Psoas muscle (tissue), 8 donors: ENCODE data around the gene CTSD. TPM values are rescaled to one million over a fixed set of nuclear protein-coding genes. Genes with fewer than 3 reads are reported as not detected.
"Not testable (repeated sequence)": the region's sequence is repeated elsewhere in the genome, so short reads cannot be mapped to it uniquely, and the experiment has no call there.

Experiments
- ATAC-seq, 4 donors: fragments of 200-7000 bp; cut with Tn5 transposase; one replicate each; pipeline ENCODE4 v1.9.1; 2020; ENCODE audit warnings: moderate library complexity in 3 of 4, mild to moderate bottlenecking in 2 of 4
- DNase-seq, 2 donors: peaks; one replicate each; pipeline ENCODE4 v3.0.0-alpha.2; 2020
- H3K27ac ChIP-seq: fragments of 200-600 bp; one replicate; pipeline ENCODE4 v1.8.0; 2022
- H3K27me3 ChIP-seq, 3 donors: fragments of 200-600 bp in 1 of 3; one replicate each; pipeline versions ENCODE4 v1.6.1 to v1.8.0; 2013 to 2022; ENCODE audit warnings: low read length in 2 of 3, mild to moderate bottlenecking in 2 of 3, moderate library complexity in 1 of 3; ENCODE audit not compliant: insufficient read depth in 3 of 3
- H3K36me3 ChIP-seq, 2 donors: fragments of 200-600 bp in 1 of 2; one replicate each; pipeline versions ENCODE4 v1.6.1 to v1.8.0; 2013 to 2022; ENCODE audit warnings: low read depth in 1 of 2, mild to moderate bottlenecking in 1 of 2, moderate library complexity in 1 of 2; ENCODE audit not compliant: insufficient read depth in 1 of 2
- H3K4me1 ChIP-seq: fragments of 200-600 bp; one replicate; pipeline ENCODE4 v1.8.0; 2022
- H3K4me3 ChIP-seq: fragments of 200-600 bp; one replicate; pipeline ENCODE4 v1.8.0; 2022; ENCODE audit warnings: mild to moderate bottlenecking
- H3K9me3 ChIP-seq: fragments of 200-600 bp; one replicate; pipeline ENCODE4 v1.8.0; 2022
- CTCF ChIP-seq: fragments of 200-600 bp; IDR thresholded peaks from one replicate; pipeline ENCODE4 v1.8.0; 2022; ENCODE audit warnings: antibody characterized with exemption
- WGBS, 3 donors: extraction: QIAGEN DNeasy Blood & Tissue Kit; methylation state at CpG; one replicate each; pipeline versions ENCODE4 v1.1.6 to v1.1.7; 2013; 5-methylcytosine and 5-hydroxymethylcytosine counted together
- intact Hi-C, 2 donors: fragments of 100-400 bp; cut with DNase I; formaldehyde crosslinking; loops; one replicate each; pipeline versions ENCODE4 v1.11.0 to v1.14.2; 2022
- long read RNA-seq, 2 donors: library from polyadenylated mRNA; unstranded; transcript quantifications; one replicate each; pipeline ENCODE4 v2.0.0, GENCODE V29; 2021
- polyA plus RNA-seq, 3 donors: library from polyadenylated mRNA; stranded (reverse); fragments of 200-250 nt; gene quantifications; one replicate each; pipeline ENCODE4 v1.2.3, GENCODE V29; 2013
- total RNA-seq, 4 donors: library from RNA; stranded (reverse); fragmentation: NEBNext Ultra II Directional in 2 of 4; extraction: Animal tissue kit (Norgen Biotek cat#: 25700) in 2 of 4; gene quantifications; one replicate each; pipeline versions ENCODE4 v1.2.1 to v1.2.4, GENCODE V29; 2021 to 2023
- donor health status: healthy with polysubstance abuse.
- donor health status: DM: no; HTN: no; CAD: no; lungs with moderate emphysema.
- donor health status: Bipolar disorder and iron deficiency.
- donor health status: healthy.
- donor health status: DM: yes; HTN: yes; CAD: no.
- donor health status: DM: no; HTN: no; CAD: no.
- donor health status: DM: no; HTN: no; CAD: no.
- donor health status: DM: yes; HTN: yes; CAD: no.

CTSD gene
- total RNA-seq: 100 to 1,000 TPM; 343 to 950 (median 608) TPM
- 1,000 to 10,000 TPM in 2 of 3 donors, 100 to 1,000 TPM in 1; 674 to 1,317 (median 1,217) TPM for polyA plus RNA-seq
- long read RNA-seq, donor 1, transcript CTSD-201 (9 exons, 2,123 nt): major isoform, 249 of 373 reads
- long read RNA-seq, donor 1, partial matches to known transcripts: 65 of 373 reads
- long read RNA-seq, donor 1, other reads (novel, unspliced or antisense): 59 of 373 reads
- long read RNA-seq, donor 2, transcript CTSD-201 (9 exons, 2,123 nt): major isoform, 1,203 of 1,641 reads
- long read RNA-seq, donor 2, transcript CTSD-211 (9 exons, 1,597 nt): minor isoform, 7 of 1,641 reads
- long read RNA-seq, donor 2, partial matches to known transcripts: 284 of 1,641 reads
- long read RNA-seq, donor 2, other reads (novel, unspliced or antisense): 143 of 1,641 reads

- Histone ChIP-seq H3K4me3 (peak within 1 kb of the TSS; percentile 100), H3K9me3 (no peaks in the 10 kb centered on the region), H3K4me1 (peaks cover 40% of the 10 kb centered on the region), H3K27me3 (no peaks in the 10 kb centered on the region), H3K27ac (peak within 1 kb of the TSS; percentile 98), H3K36me3 (peaks cover 0 to 6% of the 10 kb centered on the region in 2 donors)
- ATAC-seq (peak; percentile 70 to 76 (median 72)), DNase-seq (peak; percentile 92 to 96)
- TF ChIP-seq CTCF: peak; percentile 7
- 2 to 3% (median 2%) methylated on average over 33 to 85 of the region's 85 CpGs for WGBS, 3 donors
- intact Hi-C loops: no loop called here
Observed at GRCh38 chr11:1763796-1764661, at the start of gene CTSD. Gene CTSD (minus strand): TSS chr11:1763927. CDS start chr11:1763859, 68 bp downstream.

- H3K4me1 ChIP-seq, H3K4me3 ChIP-seq, DNase-seq, ATAC-seq, intact Hi-C loops, H3K27ac ChIP-seq, H3K36me3 ChIP-seq, H3K27me3 ChIP-seq: not testable (repeated sequence)
- 85 to 89% (median 88%) methylated on average over 9 of the region's 9 CpGs for WGBS, 3 donors
- peaks cover 10% of the 10 kb centered on the region for H3K9me3 ChIP-seq
Observed at GRCh38 chr11:1813356-1813755, 49.6 kb upstream of the CTSD start.

- no peak overlapping the region for H3K27ac ChIP-seq
- no peak for TF ChIP-seq CTCF
- intact Hi-C loops: no loop called here
- H3K9me3 ChIP-seq: peaks cover 6% of the 10 kb centered on the region
- ATAC-seq: no peak
- H3K4me1 ChIP-seq: no peaks in the 10 kb centered on the region
- no peak for DNase-seq
- no peaks in the 10 kb centered on the region for H3K36me3 ChIP-seq
- H3K27me3 ChIP-seq: peaks cover 0 to 9% (median 3%) of the 10 kb centered on the region in 3 donors
- H3K4me3 ChIP-seq: no peak overlapping the region
- WGBS, 3 donors: 78 to 90% (median 90%) methylated on average over 15 of the region's 15 CpGs
Observed at GRCh38 chr11:1812801-1813200, 49.1 kb upstream of the CTSD start.

GRCh38 chr11:1812274-1812673 lies 48.5 kb upstream of the CTSD start:
- no peaks in the 10 kb centered on the region for H3K36me3 ChIP-seq

More at GRCh38 chr11:1812274-1812673, 48.5 kb upstream of the CTSD start:
- no peak for ATAC-seq
- 74 to 80% (median 79%) methylated on average over 5 of the region's 5 CpGs for WGBS, 3 donors
- intact Hi-C loops: no loop called here
- Histone ChIP-seq H3K27ac (no peak overlapping the region), H3K9me3 (peaks cover under 1% of the 10 kb centered on the region), H3K4me3 (no peak overlapping the region), H3K27me3 (peaks cover 0 to 9% (median 3%) of the 10 kb centered on the region in 3 donors), H3K4me1 (no peaks in the 10 kb centered on the region)
- DNase-seq: no peak
- no peak for TF ChIP-seq CTCF
